ENCODE results near the gene CDR2.

Gene CDR2

GRCh38 chr16:22335668-22336246, 38.7 kb downstream of the CDR2 start:
- TF ChIP-seq CTCF (IDR thresholded peaks at IDR 0.05) = no peak

- no peak for TF ChIP-seq CTCF (IDR thresholded peaks at IDR 0.05)
Measured at GRCh38 chr16:22333457-22333994, 40.9 kb downstream of the CDR2 start.

GRCh38 chr16:22330326-22330725, 44.1 kb downstream of the CDR2 start:
- no peak for TF ChIP-seq CTCF (IDR thresholded peaks at IDR 0.05)

- TF ChIP-seq CTCF (IDR thresholded peaks at IDR 0.05) = no peak
Measured at GRCh38 chr16:22329199-22329695, 45.2 kb downstream of the CDR2 start.

- no peak for TF ChIP-seq CTCF (IDR thresholded peaks at IDR 0.05)
Measured at GRCh38 chr16:22328081-22328725, 46.2 kb downstream of the CDR2 start.

GRCh38 chr16:22327446-22327775, 47.0 kb downstream of the CDR2 start:
- TF ChIP-seq CTCF (IDR thresholded peaks at IDR 0.05) = no peak

- TF ChIP-seq CTCF (IDR thresholded peaks at IDR 0.05) = no peak
Measured at GRCh38 chr16:22326771-22327445, 47.5 kb downstream of the CDR2 start.
